ENCODE measurements around the gene KCNH4. TPM values are rescaled to one million over a fixed set of nuclear protein-coding genes. Genes with fewer than 3 reads are reported as not detected.

KCNH4 gene
- total RNA-seq, 6 donors from 2014 or later = under 0.01 to 0.27 TPM; not detected in 4

GRCh38 chr17:42113293-42114069 is 67.5 kb downstream of the KCNH4 start:
- H3K4me3 ChIP-seq = no peak overlapping the region
- H3K9me3 ChIP-seq = no peaks in the 10 kb centered on the region
- DNase-seq (no peak), ATAC-seq (ENCODE audit: low FRiP score in 2 of 2) (no peak)
- H3K27me3 ChIP-seq = no peaks in the 10 kb centered on the region
- 92 to 93% methylated on average over 18 to 28 of the region's 28 CpGs for whole genome bisulfite sequencing, 2 donors
- peaks cover 0 to 38% (median 12%) of the 10 kb centered on the region in 4 donors for H3K36me3 ChIP-seq
- peaks cover 17 to 30% (median 19%) of the 10 kb centered on the region in 4 donors for H3K4me1 ChIP-seq
- no peak for TF ChIP-seq POLR2A (IDR thresholded peaks at IDR 0.05)
- TF ChIP-seq POLR2AphosphoS5 (IDR thresholded peaks at IDR 0.05) = no peak
- TF ChIP-seq, protein P1, sequence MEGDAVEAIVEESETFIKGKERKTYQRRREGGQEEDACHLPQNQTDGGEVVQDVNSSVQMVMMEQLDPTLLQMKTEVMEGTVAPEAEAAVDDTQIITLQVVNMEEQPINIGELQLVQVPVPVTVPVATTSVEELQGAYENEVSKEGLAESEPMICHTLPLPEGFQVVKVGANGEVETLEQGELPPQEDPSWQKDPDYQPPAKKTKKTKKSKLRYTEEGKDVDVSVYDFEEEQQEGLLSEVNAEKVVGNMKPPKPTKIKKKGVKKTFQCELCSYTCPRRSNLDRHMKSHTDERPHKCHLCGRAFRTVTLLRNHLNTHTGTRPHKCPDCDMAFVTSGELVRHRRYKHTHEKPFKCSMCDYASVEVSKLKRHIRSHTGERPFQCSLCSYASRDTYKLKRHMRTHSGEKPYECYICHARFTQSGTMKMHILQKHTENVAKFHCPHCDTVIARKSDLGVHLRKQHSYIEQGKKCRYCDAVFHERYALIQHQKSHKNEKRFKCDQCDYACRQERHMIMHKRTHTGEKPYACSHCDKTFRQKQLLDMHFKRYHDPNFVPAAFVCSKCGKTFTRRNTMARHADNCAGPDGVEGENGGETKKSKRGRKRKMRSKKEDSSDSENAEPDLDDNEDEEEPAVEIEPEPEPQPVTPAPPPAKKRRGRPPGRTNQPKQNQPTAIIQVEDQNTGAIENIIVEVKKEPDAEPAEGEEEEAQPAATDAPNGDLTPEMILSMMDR (IDR thresholded peaks at IDR 0.05) = no peak
- no peak for TF ChIP-seq EP300 (IDR thresholded peaks at IDR 0.05)
- H3K27ac ChIP-seq = peak overlapping the region; percentile 93 to 97 (median 94)

GRCh38 chr17:42112552-42113176 is 68.3 kb downstream of the KCNH4 start, which contains the start of gene DHX58:
Gene DHX58, minus strand, starts transcription at chr17:42112714. Its CDS starts 822 bp downstream, at chr17:42111892.
- WGBS, 2 donors = 0 to 2% methylated on average over 9 to 10 of the region's 10 CpGs
- no peaks in the 10 kb centered on the region for H3K27me3 ChIP-seq
- DNase-seq (peak; percentile 86 to 89), ATAC-seq (ENCODE audit: low FRiP score in 2 of 2) (peak; percentile 90 to 93)
- no peaks in the 10 kb centered on the region for H3K9me3 ChIP-seq
- peak within 1 kb of the TSS; percentile 93 to 97 (median 94) for H3K27ac ChIP-seq
- peaks cover 17 to 34% (median 23%) of the 10 kb centered on the region in 4 donors for H3K4me1 ChIP-seq
- H3K4me3 ChIP-seq = peak within 1 kb of the TSS; percentile 54 to 75 (median 62)
- TF ChIP-seq POLR2AphosphoS5 (IDR thresholded peaks at IDR 0.05) = peak; percentile 74 to 82
- no peak for TF ChIP-seq EP300 (IDR thresholded peaks at IDR 0.05)
- TF ChIP-seq POLR2A (IDR thresholded peaks at IDR 0.05) = peak in 2 of 4 donors; percentile 25 to 76
- TF ChIP-seq, protein P1 (IDR thresholded peaks at IDR 0.05) = no peak
- H3K36me3 ChIP-seq = peaks cover 0 to 37% (median 12%) of the 10 kb centered on the region in 4 donors

DNA sequence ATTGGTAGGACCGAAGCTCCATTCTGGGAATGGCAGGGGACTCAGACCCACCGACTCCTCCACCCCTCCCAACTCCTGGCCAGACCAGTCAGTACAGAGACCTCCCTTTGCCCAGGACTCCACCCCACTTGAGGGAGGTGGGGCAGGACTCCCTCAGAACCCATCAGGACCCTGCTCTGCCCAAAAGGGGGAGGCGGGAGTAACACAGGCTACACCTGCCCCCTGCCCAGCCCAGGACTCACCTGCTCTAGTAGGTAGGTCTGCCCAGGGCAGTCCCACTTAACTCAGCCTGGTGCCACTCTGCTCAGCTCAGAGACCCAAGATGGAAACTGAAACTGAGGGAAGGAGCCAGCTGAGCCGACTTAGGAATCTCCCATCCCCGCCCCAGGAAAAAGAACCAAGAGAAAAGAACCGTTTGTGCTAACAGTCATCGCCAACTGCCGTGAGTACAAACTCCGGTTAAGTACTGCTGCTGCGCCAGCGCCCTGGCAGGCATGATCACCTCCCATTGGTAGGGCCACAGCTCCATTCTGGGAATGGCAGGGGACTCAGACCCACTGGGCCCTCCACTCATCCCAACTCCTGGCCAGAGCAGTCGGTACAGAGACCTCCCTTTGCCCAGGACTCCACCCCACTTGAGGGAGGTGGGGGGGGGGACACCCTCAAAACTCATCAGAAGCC is 68.9 kb downstream of the KCNH4 start:
- 6% methylated on average over 11 of the region's 12 CpGs; no CpG with 5 or more reads in 1 of the 2 donors for WGBS, 2 donors
- H3K4me3 ChIP-seq = peak overlapping the region; percentile 54 to 75 (median 62)
- TF ChIP-seq EP300 (IDR thresholded peaks at IDR 0.05) (no peak), POLR2AphosphoS5 (IDR thresholded peaks at IDR 0.05) (no peak), POLR2A (IDR thresholded peaks at IDR 0.05) (no peak)
- TF ChIP-seq, protein P1 (IDR thresholded peaks at IDR 0.05) = no peak
- H3K27me3 ChIP-seq = no peaks in the 10 kb centered on the region
- H3K9me3 ChIP-seq = no peaks in the 10 kb centered on the region
- H3K4me1 ChIP-seq = peaks cover 17 to 39% (median 25%) of the 10 kb centered on the region in 4 donors
- ATAC-seq (ENCODE audit: low FRiP score in 2 of 2) (peak; percentile 58 to 65), DNase-seq (peak in 1 of 2 donors; percentile 42)
- H3K36me3 ChIP-seq = peaks cover 0 to 30% (median 10%) of the 10 kb centered on the region in 4 donors
- H3K27ac ChIP-seq = peak overlapping the region; percentile 93 to 97 (median 94)

GRCh38 chr17:42111265-42111636 is 69.7 kb downstream of the KCNH4 start:
- Histone ChIP-seq H3K9me3 (no peaks in the 10 kb centered on the region), H3K36me3 (peaks cover 0 to 28% (median 10%) of the 10 kb centered on the region in 4 donors), H3K4me3 (peak overlapping the region in 3 of 4 donors; percentile 57 to 75 (median 68)), H3K27ac (peak overlapping the region; percentile 93 to 97 (median 94)), H3K4me1 (peaks cover 17 to 33% (median 25%) of the 10 kb centered on the region in 4 donors), H3K27me3 (no peaks in the 10 kb centered on the region)
- no peak for ATAC-seq (ENCODE audit: low FRiP score in 2 of 2)
- 92 to 94% methylated on average over 3 to 11 of the region's 11 CpGs for WGBS, 2 donors
- TF ChIP-seq EP300 (IDR thresholded peaks at IDR 0.05) (no peak), POLR2A (IDR thresholded peaks at IDR 0.05) (no peak), POLR2AphosphoS5 (IDR thresholded peaks at IDR 0.05) (no peak)
- TF ChIP-seq, protein P1 (IDR thresholded peaks at IDR 0.05) = no peak
- no peak for DNase-seq
